Coronary artery (tissue), 2 donors: ENCODE data around the gene QPCT.

Experiments
- DNase-seq: peaks from one replicate; pipeline ENCODE4 v3.0.0-alpha.2; 2017; ENCODE audit warnings: low spot score
- H3K27ac ChIP-seq, 2 donors: fragments of 200-600 bp; sonication (generic); one replicate each; pipeline ENCODE4 v1.5.1; 2016 to 2019
- H3K4me3 ChIP-seq: fragments of 200-600 bp; sonication (generic); 2 replicates; pipeline ENCODE4 v1.5.1; 2016; ENCODE audit warnings: mild to moderate bottlenecking, moderate library complexity
- CTCF ChIP-seq: fragments of 200-600 bp; sonication (generic); IDR thresholded peaks from one replicate; pipeline ENCODE4 v1.5.1; 2019; ENCODE audit warnings: antibody characterized with exemption

QPCT gene

GRCh38 chr2:37343537-37344434 lies 644 bp upstream of the QPCT start:
- Histone ChIP-seq H3K4me3 (peak overlapping the region; percentile 95), H3K27ac (peak overlapping the region in 1 of 2 donors; percentile 40)
- TF ChIP-seq CTCF, result no peak
- DNase-seq, result no peak

DNA sequence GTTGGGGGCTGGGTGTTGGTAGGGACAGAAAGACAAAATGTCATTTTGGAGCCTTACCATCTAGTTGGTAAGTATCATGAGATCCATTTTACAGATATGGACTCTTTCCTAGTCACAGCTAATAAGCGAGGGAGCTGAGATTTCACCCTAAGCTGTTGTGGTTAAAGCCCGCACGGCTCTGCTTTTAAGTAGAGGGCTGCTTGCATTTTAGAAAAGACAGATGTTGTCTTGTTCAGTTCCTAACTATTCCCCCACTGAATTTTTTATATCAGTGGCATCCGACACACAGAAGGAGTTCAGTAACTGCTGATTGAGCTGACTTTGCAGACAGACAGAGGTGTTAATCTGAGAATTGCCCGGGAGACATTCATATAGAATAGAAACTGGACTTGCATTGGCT lies 3.7 kb downstream of the QPCT start:
- no peak for TF ChIP-seq CTCF
- DNase-seq, result no peak
- no peak overlapping the region for H3K4me3 ChIP-seq
- no peak overlapping the region for H3K27ac ChIP-seq

GRCh38 chr2:37349231-37349860 lies 4.9 kb downstream of the QPCT start:
- no peak for DNase-seq
- no peak overlapping the region for H3K27ac ChIP-seq
- H3K4me3 ChIP-seq, result no peak overlapping the region
- TF ChIP-seq CTCF, result no peak

DNA sequence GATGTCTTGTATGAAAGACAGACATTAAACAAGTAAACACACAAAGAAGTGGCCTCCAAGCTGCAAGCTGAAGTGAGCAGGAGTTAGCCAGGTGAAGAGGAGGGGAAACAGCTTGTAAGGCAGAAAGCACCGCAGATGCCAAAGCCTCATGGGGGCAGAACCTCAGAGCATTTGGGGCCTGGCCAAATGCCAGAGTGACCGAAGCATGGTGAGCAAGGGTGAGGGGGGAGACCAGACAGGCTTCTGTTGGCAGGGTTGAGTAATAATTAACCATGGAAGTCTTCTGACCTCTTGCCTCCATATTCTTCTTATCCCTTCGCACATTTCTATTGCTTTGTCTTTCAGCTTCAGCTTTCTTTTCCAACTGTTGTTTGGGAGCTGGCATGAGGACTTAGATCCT lies 5.6 kb downstream of the QPCT start:
- H3K4me3 ChIP-seq, result no peak overlapping the region
- no peak for TF ChIP-seq CTCF
- no peak for DNase-seq
- no peak overlapping the region for H3K27ac ChIP-seq

DNA sequence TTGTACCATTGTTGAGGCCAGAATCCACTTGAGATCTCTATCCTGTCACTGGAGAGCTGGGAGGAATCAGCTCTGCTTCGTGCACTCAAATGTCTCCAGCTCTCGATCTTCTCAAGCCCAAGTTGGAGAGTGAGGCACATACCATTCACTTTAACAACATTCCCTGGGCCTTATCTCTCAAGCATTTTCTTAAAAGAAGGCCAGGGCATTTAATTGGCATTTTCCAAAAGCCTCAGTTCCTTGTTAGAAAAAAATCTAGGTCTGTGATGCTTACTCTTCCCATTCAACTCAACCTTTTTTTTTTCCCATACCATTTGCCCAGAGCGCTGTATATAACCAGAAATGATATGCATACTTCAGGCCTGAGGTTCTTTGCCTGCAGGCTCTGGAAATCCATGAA lies 10.1 kb downstream of the QPCT start:
- DNase-seq, result no peak

GRCh38 chr2:37355735-37356134 lies 11.3 kb downstream of the QPCT start:
- Histone ChIP-seq H3K4me3 (no peak overlapping the region), H3K27ac (no peak overlapping the region)
- DNase-seq, result no peak
- no peak for TF ChIP-seq CTCF

More for the DNA sequence above, 10.1 kb downstream of the QPCT start:
- no peak for TF ChIP-seq CTCF
- H3K4me3 ChIP-seq, result no peak overlapping the region
- H3K27ac ChIP-seq, result no peak overlapping the region

DNA sequence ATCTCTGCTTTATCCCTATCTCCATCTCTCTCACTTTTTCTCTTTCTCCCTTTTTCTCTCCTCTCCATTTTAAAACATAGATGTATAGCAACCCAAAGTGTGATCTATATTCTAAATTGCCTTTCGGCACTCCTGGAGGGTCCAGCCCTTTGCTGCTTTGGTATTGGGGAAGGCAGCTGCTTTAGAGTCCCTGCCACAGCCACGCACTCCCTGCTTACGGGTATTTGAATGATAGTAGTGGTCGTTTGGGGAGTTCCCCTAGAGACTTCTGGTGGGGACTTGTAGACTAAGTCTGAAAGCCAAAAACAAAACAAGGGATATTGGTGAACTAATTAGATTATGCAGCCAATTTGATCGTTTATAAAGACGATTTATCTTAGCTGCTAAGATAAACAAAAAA lies 11.9 kb downstream of the QPCT start:
- no peak overlapping the region for H3K27ac ChIP-seq
- H3K4me3 ChIP-seq, result no peak overlapping the region
- TF ChIP-seq CTCF, result no peak
- DNase-seq, result no peak
